H9 (cell line): ENCODE data around the gene CTNND1. TPM values are rescaled to one million over a fixed set of nuclear protein-coding genes. Genes with fewer than 3 reads are reported as not detected.

ENCODE experiments used
- DNase-seq: peaks from one replicate; pipeline ENCODE4 v3.0.0-alpha.2; 2017
- H2AFZ ChIP-seq: one replicate; pipeline ENCODE4 v1.6.1; 2013; ENCODE audit warnings: mild to moderate bottlenecking, low read length, control low read depth, moderate library complexity
- H2AK5ac ChIP-seq: 2 replicates; pipeline ENCODE4 v1.6.1; 2013; ENCODE audit warnings: low read length, control low read depth, mixed read lengths; ENCODE audit not compliant: insufficient read length
- H2BK120ac ChIP-seq: one replicate; pipeline ENCODE4 v1.6.1; 2013; ENCODE audit warnings: low read depth, mild to moderate bottlenecking, low read length, control low read depth, inconsistent platforms; ENCODE audit not compliant: poor library complexity, severe bottlenecking
- H2BK12ac ChIP-seq: 2 replicates; pipeline ENCODE4 v1.6.1; 2013; ENCODE audit warnings: low read length, control low read depth, mixed read lengths, low read depth; ENCODE audit not compliant: insufficient read length
- H2BK15ac ChIP-seq: 2 replicates; pipeline ENCODE4 v1.6.1; 2013; ENCODE audit warnings: low read depth, low read length, control low read depth
- H2BK20ac ChIP-seq: one replicate; pipeline ENCODE4 v1.6.1; 2013; ENCODE audit warnings: low read depth, mild to moderate bottlenecking, low read length, control low read depth, inconsistent platforms; ENCODE audit not compliant: poor library complexity, severe bottlenecking
- H2BK5ac ChIP-seq: 2 replicates; pipeline ENCODE4 v1.6.1; 2013; ENCODE audit warnings: low read length, control low read depth, mixed read lengths; ENCODE audit not compliant: insufficient read length
- H3K14ac ChIP-seq: 2 replicates; pipeline ENCODE4 v1.6.1; 2013; ENCODE audit warnings: low read length, control low read depth; ENCODE audit not compliant: insufficient read depth
- H3K18ac ChIP-seq: 2 replicates; pipeline ENCODE4 v1.6.1; 2013; ENCODE audit warnings: low read depth, mild to moderate bottlenecking, mixed read lengths, low read length, control low read depth; ENCODE audit not compliant: insufficient read length
- H3K23ac ChIP-seq: 2 replicates; pipeline ENCODE4 v1.6.1; 2013; ENCODE audit warnings: low read length, control low read depth, mixed read lengths, low read depth; ENCODE audit not compliant: insufficient read length
- H3K23me2 ChIP-seq: 2 replicates; pipeline ENCODE4 v1.6.1; 2013; ENCODE audit warnings: low read depth, mild to moderate bottlenecking, mixed read lengths, low read length, control low read depth; ENCODE audit not compliant: insufficient read length, poor library complexity, severe bottlenecking
- H3K27ac ChIP-seq: 2 replicates; pipeline ENCODE4 v1.5.1; 2013; ENCODE audit warnings: low read length, control low read depth, mixed read lengths, low read depth; ENCODE audit not compliant: insufficient read length
- H3K27me3 ChIP-seq: 2 replicates; pipeline ENCODE4 v1.6.1; 2013; ENCODE audit warnings: low read length, control low read depth, inconsistent platforms; ENCODE audit not compliant: insufficient read depth
- H3K4ac ChIP-seq: 2 replicates; pipeline ENCODE4 v1.6.1; 2013; ENCODE audit warnings: low read depth, mild to moderate bottlenecking, control low read depth, inconsistent platforms, low read length, moderate library complexity
- H3K4me1 ChIP-seq: 2 replicates; pipeline ENCODE4 v1.6.1; 2013; ENCODE audit warnings: low read length, control low read depth, inconsistent platforms; ENCODE audit not compliant: insufficient read depth
- H3K4me2 ChIP-seq: 2 replicates; pipeline ENCODE4 v1.6.1; 2013; ENCODE audit warnings: low read length, control low read depth, mixed read lengths; ENCODE audit not compliant: insufficient read length, insufficient read depth
- H3K56ac ChIP-seq: 2 replicates; pipeline ENCODE4 v1.6.1; 2013; ENCODE audit warnings: low read depth, mild to moderate bottlenecking, mixed read lengths, low read length, control low read depth; ENCODE audit not compliant: insufficient read length
- H3K79me1 ChIP-seq: 2 replicates; pipeline ENCODE4 v1.6.1; 2013; ENCODE audit warnings: low read depth, mild to moderate bottlenecking, moderate library complexity, low read length, control low read depth, inconsistent platforms; ENCODE audit not compliant: insufficient read depth, poor library complexity, severe bottlenecking
- H3K79me2 ChIP-seq: 2 replicates; pipeline ENCODE4 v1.6.1; 2013; ENCODE audit warnings: low read length, control low read depth, inconsistent platforms; ENCODE audit not compliant: insufficient read depth
- H3K9ac ChIP-seq: 2 replicates; pipeline ENCODE4 v1.6.1; 2013; ENCODE audit warnings: low read length, control low read depth, mixed read lengths; ENCODE audit not compliant: insufficient read length; ENCODE audit errors: extremely low read depth
- H3K9me3 ChIP-seq: one replicate; pipeline ENCODE4 v1.6.1; 2013; ENCODE audit warnings: low read depth, low read length, inconsistent platforms; ENCODE audit not compliant: control insufficient read depth
- H3T11ph ChIP-seq: one replicate; pipeline ENCODE4 v1.6.1; 2013; ENCODE audit warnings: mild to moderate bottlenecking, low read length, control low read depth, inconsistent platforms
- H4K20me1 ChIP-seq: one replicate; pipeline ENCODE4 v1.6.1; 2013; ENCODE audit not compliant: control insufficient read depth, insufficient read length, insufficient read depth
- H4K5ac ChIP-seq: 2 replicates; pipeline ENCODE4 v1.6.1; 2013; ENCODE audit warnings: low read depth, mild to moderate bottlenecking, mixed read lengths, low read length, control low read depth; ENCODE audit not compliant: insufficient read length
- H4K8ac ChIP-seq: replicated peaks from 2 replicates; pipeline ENCODE4 v1.6.1; 2013; ENCODE audit warnings: low read length, control low read depth, mixed read lengths, low read depth; ENCODE audit not compliant: insufficient read length
- H4K91ac ChIP-seq: 2 replicates; pipeline ENCODE4 v1.6.1; 2013; ENCODE audit warnings: low read depth, mild to moderate bottlenecking, moderate library complexity, mixed read lengths, low read length, control low read depth; ENCODE audit not compliant: insufficient read length
- H3K27ac Mint-ChIP-seq, 3 experiments: 2 replicates in 2 of 3; 3 replicates in 1 of 3; pipeline ENCODE4 v1.8.0; 2020 to 2021; ENCODE audit warnings: mixed read lengths in 3 of 3, mild to moderate bottlenecking in 1 of 3, moderate library complexity in 1 of 3
- H3K27me3 Mint-ChIP-seq: 2 replicates; pipeline ENCODE4 v1.8.0; 2021; ENCODE audit warnings: low read depth, mild to moderate bottlenecking, moderate library complexity, mixed read lengths
- H3K36me3 Mint-ChIP-seq, 3 experiments: 2 replicates in 2 of 3; 3 replicates in 1 of 3; pipeline ENCODE4 v1.8.0; 2020 to 2021; ENCODE audit warnings: low read depth in 3 of 3, mixed read lengths in 3 of 3; ENCODE audit not compliant: insufficient read depth in 1 of 3
- H3K4me1 Mint-ChIP-seq, 2 experiments: 2 replicates each; pipeline ENCODE4 v1.8.0; 2020; ENCODE audit warnings: mixed read lengths in 2 of 2
- H3K4me3 Mint-ChIP-seq, 2 experiments: 2 replicates in 1 of 2; 3 replicates in 1 of 2; pipeline ENCODE4 v1.8.0; 2020 to 2021; ENCODE audit warnings: mild to moderate bottlenecking in 2 of 2, mixed read lengths in 2 of 2, moderate library complexity in 1 of 2
- H3K9me3 Mint-ChIP-seq, 2 experiments: 2 replicates in 1 of 2; 3 replicates in 1 of 2; pipeline ENCODE4 v1.8.0; 2020; ENCODE audit warnings: mild to moderate bottlenecking in 2 of 2, mixed read lengths in 2 of 2, moderate library complexity in 1 of 2
- CTCF ChIP-seq: fragments of 200-600 bp; sonication (generic); conservative IDR thresholded peaks from 3 replicates; pipeline ENCODE4 v1.8.0; 2021; ENCODE audit warnings: antibody characterized with exemption, mild to moderate bottlenecking
- WGBS: extraction: QIAGEN DNeasy Blood & Tissue Kit; methylation state at CpG from one replicate; pipeline ENCODE4 v1.1.7; 2013; ENCODE audit warnings: missing lambda C conversion rate, low lambda C conversion rate, mixed read lengths; ENCODE audit not compliant: insufficient read length; ENCODE audit errors: extremely low coverage; 5-methylcytosine and 5-hydroxymethylcytosine counted together
- total RNA-seq: library from RNA; stranded (reverse); gene quantifications from 2 replicates; pipeline ENCODE4 v1.2.1, GENCODE V29; 2021

The CTNND1 gene
- total RNA-seq, 1 experiment from 2014 or later: 164 TPM

- H3K9ac ChIP-seq: peak overlapping the region; percentile 99
Measured at GRCh38 chr11:57764021-57764420, 2.4 kb downstream of the CTNND1 start.

More at GRCh38 chr11:57764021-57764420, 2.4 kb downstream of the CTNND1 start:
- Mint-ChIP-seq H3K4me1 (peaks cover 37 to 39% of the 10 kb centered on the region in 2 experiments), H3K36me3 (peaks cover 8 to 27% (median 17%) of the 10 kb centered on the region in 3 experiments; a peak in 6 of 7 replicates), H3K27me3 (no peaks in the 10 kb centered on the region), H3K27ac (peak overlapping the region; percentile 79 to 91 (median 88)), H3K4me3 (peak overlapping the region; percentile 93 to 96), H3K9me3 (0 out of 5 replicates have a peak, but pooled peaks cover 0 to 3% of the 10 kb centered on the region in 2 experiments)
- peaks cover 7% of the 10 kb centered on the region for H3K23me2 ChIP-seq
- no peak overlapping the region for H3K27ac ChIP-seq
- H3K18ac ChIP-seq: no peak overlapping the region
- no peak overlapping the region for H2BK15ac ChIP-seq
- H4K20me1 ChIP-seq: no peaks in the 10 kb centered on the region
- WGBS: no CpG with 5 or more reads among the region's 4 CpGs
- H3K9me3 ChIP-seq: no peaks in the 10 kb centered on the region
- no peak overlapping the region for H3K23ac ChIP-seq
- H4K91ac ChIP-seq: no peak overlapping the region
- H4K5ac ChIP-seq: no peak overlapping the region
- H2BK120ac ChIP-seq: no peak overlapping the region
- no peak overlapping the region for H2BK12ac ChIP-seq
- no peaks in the 10 kb centered on the region; the same call in 1 of the 2 replicates for H3K4me1 ChIP-seq
- DNase-seq: no peak
- H3K56ac ChIP-seq: no peak overlapping the region
- no peak overlapping the region for H2BK5ac ChIP-seq
- no peak overlapping the region for H4K8ac ChIP-seq
- H3K79me2 ChIP-seq: peaks cover 50% of the 10 kb centered on the region
- H2AFZ ChIP-seq: no peak overlapping the region
- no peak for TF ChIP-seq CTCF
- no peak overlapping the region for H3T11ph ChIP-seq
- peak overlapping the region; percentile 92 for H3K4me2 ChIP-seq
- H2BK20ac ChIP-seq: no peak overlapping the region
- no peak overlapping the region for H3K14ac ChIP-seq
- no peak overlapping the region for H3K4ac ChIP-seq
- no peak overlapping the region for H2AK5ac ChIP-seq
- peaks cover 3% of the 10 kb centered on the region for H3K79me1 ChIP-seq
- no peaks in the 10 kb centered on the region for H3K27me3 ChIP-seq
